ENCODE results near the gene ZNF805. TPM values are rescaled to one million over a fixed set of nuclear protein-coding genes. Genes with fewer than 3 reads are reported as not detected.
"Not testable (repeated sequence)": the region's sequence is repeated elsewhere in the genome, so short reads cannot be mapped to it uniquely, and the experiment has no call there.

Gene ZNF805
- 10 to 100 TPM; 19.0 to 19.8 TPM for total RNA-seq
- polyA plus RNA-seq: under 1 TPM; 0.38 to 0.41 TPM
- long read RNA-seq, donor 1, transcript ZNF805-202 (4 exons, 1,884 nt): major isoform, 13 of 18 reads
- long read RNA-seq, donor 1, partial matches to known transcripts: 3 of 18 reads
- long read RNA-seq, donor 1, other reads (novel, unspliced or antisense): 2 of 18 reads
- long read RNA-seq, donor 2, partial matches to known transcripts: 1 of 1 reads
- long read RNA-seq, donor 2, other reads (novel, unspliced or antisense): 0 of 1 reads

DNA sequence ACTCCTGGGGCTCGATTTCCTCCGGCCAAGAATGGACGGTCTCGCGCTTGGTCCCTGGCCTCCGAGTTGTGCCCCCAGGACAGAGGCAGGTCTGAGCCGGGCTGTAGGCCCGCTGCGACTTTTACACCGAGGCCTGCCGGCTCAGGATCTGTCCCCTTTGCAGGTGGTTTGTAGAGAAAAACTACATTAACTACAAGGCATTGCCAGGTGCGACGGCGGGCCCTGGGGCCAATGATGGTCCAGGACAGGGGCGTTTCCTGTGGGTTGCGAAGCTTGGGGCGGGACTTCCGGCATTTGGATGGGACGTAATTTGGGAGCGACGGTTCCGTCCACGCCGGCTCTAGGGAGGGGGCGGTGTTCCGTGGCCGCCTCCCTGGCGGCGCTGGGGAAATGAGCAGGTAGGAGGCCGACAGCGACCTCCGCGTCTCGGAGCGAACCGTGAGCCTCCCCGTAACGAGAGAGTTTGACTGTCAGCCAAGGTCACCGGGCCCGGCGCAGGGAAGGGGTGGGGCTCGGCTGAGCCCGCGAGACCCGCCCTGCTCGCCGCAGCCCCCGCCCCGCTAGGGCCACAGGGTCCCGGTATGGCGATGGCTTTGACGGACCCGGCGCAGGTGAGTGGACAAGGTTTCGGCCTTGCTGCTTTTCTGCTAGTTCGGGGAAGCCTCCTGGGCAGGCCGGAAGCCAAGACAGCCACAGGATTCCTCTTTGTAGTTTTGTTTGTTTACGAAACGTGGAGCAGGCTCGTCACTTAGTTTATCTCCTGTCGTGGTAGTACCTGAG lies at the start of gene ZNF805:
Gene ZNF805 (plus strand): TSS at position 322 of the 780 bp plus-strand sequence. CDS start 260 bp downstream, at position 582.
- DNase-seq (peak; percentile 97 to 98), ATAC-seq (ENCODE audit: low FRiP score) (peak; percentile 98)
- no peaks in the 10 kb centered on the region for H3K9me3 ChIP-seq (ENCODE audit: control insufficient read depth, low read length)
- peaks cover 4 to 6% of the 10 kb centered on the region in 2 donors for H3K4me1 ChIP-seq (ENCODE audit: control insufficient read depth in 1 of 2, insufficient read depth in 2 of 2, low read length in 2 of 2)
- 0% methylated on average over 61 of the region's 61 CpGs for WGBS, 2 donors
- peaks cover 10% of the 10 kb centered on the region in 2 donors for H3K36me3 ChIP-seq (ENCODE audit: control insufficient read depth in 1 of 2, insufficient read depth in 2 of 2, low read length in 1 of 2)
- no peaks in the 10 kb centered on the region for H3K27me3 ChIP-seq (ENCODE audit: control insufficient read depth in 1 of 2, insufficient read depth in 2 of 2, low read length in 1 of 2)
- H3K4me3 ChIP-seq (ENCODE audit: low read length in 2 of 2): peak within 1 kb of the TSS; percentile 64 to 98
- intact Hi-C loops (cut with DNase I): loop anchor here in 1 of 2 donors (5.0 kb wide), 1 partner anchor 37 kb away; no protein-coding TSS in a partner anchor
- peak within 1 kb of the TSS; percentile 24 to 72 for H3K27ac ChIP-seq (ENCODE audit: low read depth in 1 of 2, low read length in 2 of 2)

DNA sequence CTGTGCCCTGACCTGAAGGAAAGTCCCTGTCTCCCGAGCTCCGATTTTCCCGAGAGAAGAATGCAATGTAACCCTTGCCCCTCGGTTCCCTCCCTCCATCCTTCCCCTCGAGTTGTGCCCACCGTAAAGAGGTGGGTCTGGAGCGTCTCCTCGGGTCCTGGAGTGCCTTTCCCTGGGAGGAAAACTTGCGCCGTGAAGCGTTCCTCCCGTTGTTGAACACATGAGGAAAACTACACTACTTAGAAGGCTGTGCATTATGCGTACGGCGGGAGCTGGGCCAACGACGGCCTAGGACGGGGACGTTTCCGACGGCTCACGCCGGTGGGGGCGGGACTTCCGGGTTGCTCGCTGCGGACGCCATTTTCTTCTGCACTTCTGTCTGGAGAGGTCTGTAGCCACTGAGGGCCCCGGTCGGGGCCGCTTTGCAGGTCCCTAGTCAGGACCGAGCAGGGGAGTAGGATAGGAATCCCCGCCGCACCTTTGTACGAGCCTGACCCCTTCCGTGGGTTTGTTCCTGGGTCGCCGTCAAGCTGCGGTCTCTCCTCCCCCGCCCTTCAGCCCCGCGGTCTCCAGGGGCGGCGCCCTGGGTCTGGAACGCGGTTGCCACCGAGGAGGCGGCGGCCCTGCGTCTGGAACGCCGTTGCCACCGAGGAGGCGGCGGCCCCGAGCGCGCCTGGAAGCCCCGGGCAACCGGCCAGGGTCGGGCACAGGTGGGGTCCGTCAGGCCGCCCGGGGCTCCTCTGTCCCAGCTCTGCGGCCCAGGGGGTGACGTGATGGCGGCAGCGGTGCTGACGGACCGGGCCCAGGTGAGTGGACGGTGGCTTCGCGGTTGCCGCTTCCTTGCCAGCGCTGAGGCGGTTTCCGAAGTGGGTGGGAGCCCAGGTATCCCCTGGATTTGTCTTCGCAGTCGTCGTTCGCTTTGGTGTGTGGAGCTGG lies 49.0 kb upstream of the ZNF805 start, which contains the start of gene ZNF264:
Gene ZNF264 (plus strand): TSS at position 360 of the 936 bp plus-strand sequence. CDS start 414 bp downstream, at position 774.
- ATAC-seq (ENCODE audit: low FRiP score) (peak; percentile 95), DNase-seq (peak; percentile 95 to 99)
- H3K9me3 ChIP-seq (ENCODE audit: control insufficient read depth, low read length): no peaks in the 10 kb centered on the region
- intact Hi-C loops (cut with DNase I): no loop called here
- H3K4me1 ChIP-seq (ENCODE audit: control insufficient read depth in 1 of 2, insufficient read depth in 2 of 2, low read length in 2 of 2): peaks cover 0 to 5% of the 10 kb centered on the region in 2 donors
- peak within 1 kb of the TSS; percentile 81 to 83 for H3K4me3 ChIP-seq (ENCODE audit: low read length in 2 of 2)
- peaks cover 3 to 7% of the 10 kb centered on the region in 2 donors for H3K36me3 ChIP-seq (ENCODE audit: control insufficient read depth in 1 of 2, insufficient read depth in 2 of 2, low read length in 1 of 2)
- peak within 1 kb of the TSS in 1 of 2 donors; percentile 74 for H3K27ac ChIP-seq (ENCODE audit: low read depth in 1 of 2, low read length in 2 of 2)
- WGBS, 2 donors: 1% methylated on average over 68 to 81 of the region's 81 CpGs
- H3K27me3 ChIP-seq (ENCODE audit: control insufficient read depth in 1 of 2, insufficient read depth in 2 of 2, low read length in 1 of 2): no peaks in the 10 kb centered on the region

DNA sequence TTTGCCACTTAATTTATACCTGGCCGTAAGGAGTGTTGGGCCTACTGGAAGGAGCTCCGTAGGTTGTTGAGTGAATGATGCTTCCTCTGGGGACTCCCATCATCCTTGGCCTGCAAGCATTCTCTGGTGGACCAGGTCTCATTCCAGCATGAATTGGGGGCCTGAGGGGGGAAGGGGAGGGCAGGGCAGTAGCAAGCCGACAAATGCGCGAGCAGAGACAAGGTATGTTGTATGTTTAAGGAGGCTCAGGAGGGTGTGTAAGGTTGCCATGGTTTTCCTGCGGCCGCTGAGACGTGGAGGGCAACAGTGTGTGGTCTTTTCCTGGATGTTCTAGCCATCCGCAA lies 48.4 kb upstream of the ZNF805 start:
- Histone ChIP-seq H3K4me1 (ENCODE audit: control insufficient read depth in 1 of 2, insufficient read depth in 2 of 2, low read length in 2 of 2) (peaks cover 0 to 5% of the 10 kb centered on the region in 2 donors), H3K36me3 (ENCODE audit: control insufficient read depth in 1 of 2, insufficient read depth in 2 of 2, low read length in 1 of 2) (peaks cover 4 to 9% of the 10 kb centered on the region in 2 donors), H3K9me3 (ENCODE audit: control insufficient read depth, low read length) (peaks cover under 1% of the 10 kb centered on the region), H3K27me3 (ENCODE audit: control insufficient read depth in 1 of 2, insufficient read depth in 2 of 2, low read length in 1 of 2) (no peaks in the 10 kb centered on the region), H3K27ac (ENCODE audit: low read depth in 1 of 2, low read length in 2 of 2) (no peak overlapping the region), H3K4me3 (ENCODE audit: low read length in 2 of 2) (peak overlapping the region; percentile 81 to 83)
- intact Hi-C loops (cut with DNase I): no loop called here
- no peak for DNase-seq
- peak; percentile 27 for ATAC-seq (ENCODE audit: low FRiP score)
- WGBS, 2 donors: 5 to 6% methylated on average over 9 of the region's 9 CpGs

DNA sequence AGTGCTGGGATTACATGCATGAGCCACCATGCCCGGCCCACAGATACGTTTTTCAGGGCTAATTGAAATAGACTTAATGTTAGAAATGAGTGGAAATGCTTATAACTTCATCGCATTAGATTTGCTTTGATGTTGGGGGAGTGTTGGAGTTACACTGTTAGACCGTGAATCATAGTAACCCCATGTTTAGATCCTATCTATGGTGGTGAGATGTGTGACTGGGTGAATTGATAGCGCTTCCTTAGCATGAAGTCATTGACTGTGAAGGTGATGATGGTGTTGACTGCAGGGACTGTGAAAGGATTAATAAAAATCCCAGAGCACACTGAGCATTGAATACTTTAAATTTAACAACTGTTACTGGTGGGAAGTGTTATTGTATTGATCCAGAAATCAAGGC lies 47.4 kb upstream of the ZNF805 start:
- DNase-seq (no peak), ATAC-seq (ENCODE audit: low FRiP score) (no peak)
- WGBS, 2 donors: 87% methylated on average over 5 of the region's 5 CpGs
- intact Hi-C loops (cut with DNase I): no loop called here
- H3K27ac ChIP-seq (ENCODE audit: low read depth in 1 of 2, low read length in 2 of 2): no peak overlapping the region
- no peaks in the 10 kb centered on the region for H3K27me3 ChIP-seq (ENCODE audit: control insufficient read depth in 1 of 2, insufficient read depth in 2 of 2, low read length in 1 of 2)
- H3K4me3 ChIP-seq (ENCODE audit: low read length in 2 of 2): no peak overlapping the region
- H3K4me1 ChIP-seq (ENCODE audit: control insufficient read depth in 1 of 2, insufficient read depth in 2 of 2, low read length in 2 of 2): peaks cover 0 to 5% of the 10 kb centered on the region in 2 donors
- peaks cover 4% of the 10 kb centered on the region for H3K9me3 ChIP-seq (ENCODE audit: control insufficient read depth, low read length)
- H3K36me3 ChIP-seq (ENCODE audit: control insufficient read depth in 1 of 2, insufficient read depth in 2 of 2, low read length in 1 of 2): peaks cover 8 to 11% of the 10 kb centered on the region in 2 donors

DNA sequence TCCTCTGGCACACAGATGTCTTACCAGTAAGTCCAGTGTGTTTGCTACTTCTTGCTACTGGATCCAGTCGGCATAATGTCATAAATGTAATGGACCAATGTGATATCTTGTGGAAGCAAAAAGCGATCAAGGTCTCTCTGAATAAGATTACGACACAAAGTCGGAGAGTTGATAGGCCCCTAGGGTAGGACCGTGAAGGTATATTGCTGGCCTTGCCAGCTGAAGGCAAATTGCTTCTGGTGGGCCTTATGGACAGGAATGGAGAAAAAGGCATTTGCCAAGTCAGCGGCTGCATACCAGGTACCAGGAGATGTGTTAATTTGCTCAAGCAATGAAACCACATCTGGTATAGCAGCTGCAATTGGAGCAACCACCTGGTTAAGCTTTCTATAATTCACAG lies 42.6 kb upstream of the ZNF805 start:
- H3K27ac ChIP-seq (ENCODE audit: low read depth in 1 of 2, low read length in 2 of 2); H3K27me3 ChIP-seq (ENCODE audit: control insufficient read depth in 1 of 2, insufficient read depth in 2 of 2, low read length in 1 of 2); H3K4me3 ChIP-seq (ENCODE audit: low read length in 2 of 2); ATAC-seq (ENCODE audit: low FRiP score); H3K4me1 ChIP-seq (ENCODE audit: control insufficient read depth in 1 of 2, insufficient read depth in 2 of 2, low read length in 2 of 2); DNase-seq; intact Hi-C loops (cut with DNase I): not testable (repeated sequence)
- 96 to 97% methylated on average over 6 of the region's 6 CpGs for WGBS, 2 donors
- Histone ChIP-seq H3K36me3 (ENCODE audit: control insufficient read depth in 1 of 2, insufficient read depth in 2 of 2, low read length in 1 of 2) (peaks cover 17 to 19% of the 10 kb centered on the region in 2 donors), H3K9me3 (ENCODE audit: control insufficient read depth, low read length) (peaks cover 15% of the 10 kb centered on the region)

DNA sequence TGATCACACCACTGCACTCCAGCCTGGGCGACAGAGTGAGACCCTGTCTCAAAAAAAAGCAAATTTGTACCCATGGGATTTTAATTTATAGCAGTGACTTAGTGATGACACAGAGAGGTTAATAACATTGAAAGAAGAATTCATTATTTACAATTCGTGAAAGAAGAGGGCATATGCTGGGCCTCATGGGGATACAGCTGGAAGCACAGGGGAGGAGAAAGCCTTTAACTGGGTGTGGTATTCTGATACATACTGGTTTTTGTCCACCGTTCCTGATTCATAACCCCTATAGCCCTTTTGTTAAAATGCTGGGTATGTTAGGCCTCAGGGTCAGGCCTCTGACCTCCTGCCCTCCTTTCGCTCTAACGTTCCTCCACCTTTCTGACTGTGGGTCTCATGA lies 38.3 kb upstream of the ZNF805 start:
- H3K36me3 ChIP-seq (ENCODE audit: control insufficient read depth in 1 of 2, insufficient read depth in 2 of 2, low read length in 1 of 2): peaks cover 16 to 25% of the 10 kb centered on the region in 2 donors
- peaks cover 22% of the 10 kb centered on the region for H3K9me3 ChIP-seq (ENCODE audit: control insufficient read depth, low read length)
- DNase-seq: no peak
- no peak for ATAC-seq (ENCODE audit: low FRiP score)
- no peaks in the 10 kb centered on the region for H3K4me1 ChIP-seq (ENCODE audit: control insufficient read depth in 1 of 2, insufficient read depth in 2 of 2, low read length in 2 of 2)
- H3K27me3 ChIP-seq (ENCODE audit: control insufficient read depth in 1 of 2, insufficient read depth in 2 of 2, low read length in 1 of 2): no peaks in the 10 kb centered on the region
- 88% methylated on average over 5 of the region's 5 CpGs for WGBS, 2 donors
- H3K4me3 ChIP-seq (ENCODE audit: low read length in 2 of 2): no peak overlapping the region
- no peak overlapping the region for H3K27ac ChIP-seq (ENCODE audit: low read depth in 1 of 2, low read length in 2 of 2)
- intact Hi-C loops (cut with DNase I): no loop called here

DNA sequence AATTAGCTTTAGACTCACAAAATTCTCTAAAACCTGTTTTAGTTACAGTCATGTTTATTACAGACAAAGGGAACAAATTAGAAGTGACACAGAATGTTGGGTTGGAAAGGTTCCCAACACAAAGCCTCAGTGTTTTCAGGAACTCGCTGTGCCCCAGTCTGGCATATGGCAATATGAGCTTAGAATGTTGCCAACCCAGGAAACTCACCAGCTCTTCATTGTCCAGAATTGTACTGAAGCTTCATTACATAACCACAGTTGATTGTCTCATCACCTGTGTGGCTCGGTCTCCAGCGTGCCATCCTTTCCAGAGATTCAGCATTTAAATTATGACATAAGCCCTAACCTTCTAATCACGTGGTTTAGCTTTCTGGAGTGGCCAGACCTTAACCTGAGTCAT lies 30.1 kb upstream of the ZNF805 start:
- no peak overlapping the region for H3K4me3 ChIP-seq (ENCODE audit: low read length in 2 of 2)
- no peak overlapping the region for H3K27ac ChIP-seq (ENCODE audit: low read depth in 1 of 2, low read length in 2 of 2)
- H3K36me3 ChIP-seq (ENCODE audit: control insufficient read depth in 1 of 2, insufficient read depth in 2 of 2, low read length in 1 of 2): peaks cover 32 to 37% of the 10 kb centered on the region in 2 donors
- peaks cover 33% of the 10 kb centered on the region for H3K9me3 ChIP-seq (ENCODE audit: control insufficient read depth, low read length)
- no peaks in the 10 kb centered on the region for H3K4me1 ChIP-seq (ENCODE audit: control insufficient read depth in 1 of 2, insufficient read depth in 2 of 2, low read length in 2 of 2)
- ATAC-seq (ENCODE audit: low FRiP score) (no peak), DNase-seq (no peak)
- 80 to 95% methylated on average over 4 of the region's 4 CpGs for WGBS, 2 donors
- intact Hi-C loops (cut with DNase I): no loop called here
- no peaks in the 10 kb centered on the region for H3K27me3 ChIP-seq (ENCODE audit: control insufficient read depth in 1 of 2, insufficient read depth in 2 of 2, low read length in 1 of 2)

DNA sequence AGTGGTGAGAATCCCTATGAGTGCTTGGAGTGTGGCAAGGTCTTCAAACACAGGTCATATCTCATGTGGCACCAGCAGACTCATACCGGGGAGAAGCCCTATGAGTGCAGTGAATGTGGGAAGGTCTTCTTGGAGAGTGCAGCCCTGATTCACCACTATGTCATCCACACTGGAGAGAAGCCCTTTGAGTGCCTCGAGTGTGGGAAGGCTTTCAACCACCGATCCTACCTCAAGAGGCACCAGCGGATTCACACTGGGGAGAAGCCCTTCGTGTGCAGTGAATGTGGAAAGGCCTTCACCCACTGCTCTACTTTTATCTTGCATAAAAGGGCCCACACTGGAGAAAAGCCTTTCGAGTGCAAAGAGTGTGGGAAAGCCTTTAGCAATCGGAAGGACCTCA lies 28.3 kb upstream of the ZNF805 start:
- no peaks in the 10 kb centered on the region for H3K4me1 ChIP-seq (ENCODE audit: control insufficient read depth in 1 of 2, insufficient read depth in 2 of 2, low read length in 2 of 2)
- no peak overlapping the region for H3K4me3 ChIP-seq (ENCODE audit: low read length in 2 of 2)
- no peaks in the 10 kb centered on the region for H3K27me3 ChIP-seq (ENCODE audit: control insufficient read depth in 1 of 2, insufficient read depth in 2 of 2, low read length in 1 of 2)
- H3K27ac ChIP-seq (ENCODE audit: low read depth in 1 of 2, low read length in 2 of 2): no peak overlapping the region
- intact Hi-C loops (cut with DNase I): no loop called here
- DNase-seq (no peak), ATAC-seq (ENCODE audit: low FRiP score) (no peak)
- 95% methylated on average over 7 of the region's 7 CpGs for WGBS, 2 donors
- peaks cover 30 to 31% of the 10 kb centered on the region in 2 donors for H3K36me3 ChIP-seq (ENCODE audit: control insufficient read depth in 1 of 2, insufficient read depth in 2 of 2, low read length in 1 of 2)
- H3K9me3 ChIP-seq (ENCODE audit: control insufficient read depth, low read length): peaks cover 33% of the 10 kb centered on the region

All from aorta (tissue), 5 donors.